ENCODE data around the gene STAB2.

The STAB2 gene

GRCh38 chr12:103751600-103751999, 164.5 kb downstream of the STAB2 start:
- DNase-seq = no peak

- no peak for DNase-seq
These were observed 168.4 kb downstream of the STAB2 start for GRCh38 chr12:103755425-103755824.

GRCh38 chr12:103756443-103756842, 169.4 kb downstream of the STAB2 start:
- DNase-seq = no peak

- DNase-seq = no peak
These were observed 170.2 kb downstream of the STAB2 start for GRCh38 chr12:103757248-103757647.

GRCh38 chr12:103758310-103759089, 171.4 kb downstream of the STAB2 start:
- no peak for DNase-seq

- no peak for DNase-seq
These were observed 175.4 kb downstream of the STAB2 start for GRCh38 chr12:103762473-103762872.

GRCh38 chr12:103765322-103765721, 178.2 kb downstream of the STAB2 start:
- DNase-seq = no peak

GRCh38 chr12:103766028-103766427, 179.0 kb downstream of the STAB2 start:
- no peak for DNase-seq

GRCh38 chr12:103768467-103769123, 181.5 kb downstream of the STAB2 start:
- DNase-seq = no peak

GRCh38 chr12:103769240-103769945, 182.3 kb downstream of the STAB2 start:
- DNase-seq = no peak

- no peak for DNase-seq
These were observed 184.4 kb downstream of the STAB2 start for GRCh38 chr12:103771466-103771865.

- DNase-seq = no peak
These were observed 185.5 kb downstream of the STAB2 start for GRCh38 chr12:103772367-103773108.

GRCh38 chr12:103773109-103773910, 186.2 kb downstream of the STAB2 start:
- DNase-seq = no peak

GRCh38 chr12:103774977-103775560, 188.0 kb downstream of the STAB2 start:
- no peak for DNase-seq

- no peak for DNase-seq
These were observed 191.7 kb downstream of the STAB2 start for GRCh38 chr12:103778781-103779180.

GRCh38 chr12:103779410-103780092, 192.5 kb downstream of the STAB2 start:
- no peak for DNase-seq

- DNase-seq = no peak
These were observed 193.0 kb downstream of the STAB2 start for GRCh38 chr12:103780093-103780440.

GRCh38 chr12:103780992-103781391, 193.9 kb downstream of the STAB2 start:
- DNase-seq = no peak

GRCh38 chr12:103782399-103782798, 195.3 kb downstream of the STAB2 start:
- no peak for DNase-seq

GRCh38 chr12:103783744-103784664, 196.9 kb downstream of the STAB2 start:
- DNase-seq = no peak
